DOHH2 (cell line): ENCODE measurements around the gene MEOX1.

Source experiments
- H3F3A ChIP-seq: fragments of 200-600 bp; sonication (generic), shearing (Covaris generic); 2 replicates; pipeline ENCODE4 v1.6.0; 2016; ENCODE audit warnings: antibody characterized with exemption, mild to moderate bottlenecking; ENCODE audit not compliant: control insufficient read depth, insufficient read depth
- H3K27ac ChIP-seq: fragments of 200-600 bp; sonication (generic); 2 replicates; pipeline ENCODE4 v1.5.1; 2014; ENCODE audit warnings: low read depth, mild to moderate bottlenecking, low read length, moderate library complexity
- H3K27me3 ChIP-seq: fragments of 200-600 bp; sonication (generic); 2 replicates; pipeline ENCODE4 v1.6.1; 2014; ENCODE audit warnings: mild to moderate bottlenecking, low read length, mixed read lengths; ENCODE audit not compliant: control insufficient read depth
- H3K36me3 ChIP-seq: fragments of 200-600 bp; sonication (generic); 2 replicates; pipeline ENCODE4 v1.6.1; 2014; ENCODE audit warnings: mild to moderate bottlenecking, low read length, moderate library complexity, mixed read lengths; ENCODE audit not compliant: control insufficient read depth
- H3K4me1 ChIP-seq: fragments of 200-600 bp; sonication (generic); 2 replicates; pipeline ENCODE4 v1.6.1; 2014; ENCODE audit warnings: mild to moderate bottlenecking, low read length, mixed read lengths; ENCODE audit not compliant: control insufficient read depth
- H3K4me2 ChIP-seq: fragments of 200-600 bp; sonication (generic); 2 replicates; pipeline ENCODE4 v1.6.0; 2014; ENCODE audit warnings: mild to moderate bottlenecking, low read length, moderate library complexity
- H3K4me3 ChIP-seq: fragments of 200-600 bp; sonication (generic); 2 replicates; pipeline ENCODE4 v1.5.1; 2014; ENCODE audit warnings: mild to moderate bottlenecking, low read length, mixed read lengths
- H3K79me2 ChIP-seq: fragments of 200-600 bp; sonication (generic); 2 replicates; pipeline ENCODE4 v1.6.1; 2014; ENCODE audit warnings: mild to moderate bottlenecking, low read length, mixed read lengths; ENCODE audit not compliant: control insufficient read depth
- H3K9me2 ChIP-seq: fragments of 200-600 bp; sonication (generic); replicated peaks from 2 replicates; pipeline ENCODE4 v1.6.1; 2014; ENCODE audit warnings: mild to moderate bottlenecking, low read length, mixed read lengths; ENCODE audit not compliant: control insufficient read depth
- H3K9me3 ChIP-seq: fragments of 200-600 bp; sonication (generic); 2 replicates; pipeline ENCODE4 v1.6.1; 2014; ENCODE audit warnings: antibody characterized with exemption, low read length, mixed read lengths; ENCODE audit not compliant: control insufficient read depth, insufficient read depth
- H4K20me1 ChIP-seq: fragments of 200-600 bp; sonication (generic); 2 replicates; pipeline ENCODE4 v1.6.0; 2014; ENCODE audit warnings: low read depth, mild to moderate bottlenecking, antibody characterized with exemption, low read length, moderate library complexity; ENCODE audit not compliant: control insufficient read depth, insufficient read depth
- EZH2phosphoT487 ChIP-seq: fragments of 200-600 bp; sonication (generic); IDR thresholded peaks from 2 replicates; pipeline ENCODE4 v1.6.1; 2017; ENCODE audit warnings: borderline replicate concordance, mild to moderate bottlenecking, antibody characterized with exemption, low read length, moderate library complexity, mixed read lengths
- TF ChIP-seq, protein P1 (sequence below): fragments of 200-600 bp; sonication (generic); IDR thresholded peaks from one replicate; pipeline ENCODE4 v1.5.1; 2014; ENCODE audit warnings: antibody characterized with exemption, mild to moderate bottlenecking, low read depth, low read length; ENCODE audit not compliant: poor library complexity, severe bottlenecking

Gene MEOX1

DNA sequence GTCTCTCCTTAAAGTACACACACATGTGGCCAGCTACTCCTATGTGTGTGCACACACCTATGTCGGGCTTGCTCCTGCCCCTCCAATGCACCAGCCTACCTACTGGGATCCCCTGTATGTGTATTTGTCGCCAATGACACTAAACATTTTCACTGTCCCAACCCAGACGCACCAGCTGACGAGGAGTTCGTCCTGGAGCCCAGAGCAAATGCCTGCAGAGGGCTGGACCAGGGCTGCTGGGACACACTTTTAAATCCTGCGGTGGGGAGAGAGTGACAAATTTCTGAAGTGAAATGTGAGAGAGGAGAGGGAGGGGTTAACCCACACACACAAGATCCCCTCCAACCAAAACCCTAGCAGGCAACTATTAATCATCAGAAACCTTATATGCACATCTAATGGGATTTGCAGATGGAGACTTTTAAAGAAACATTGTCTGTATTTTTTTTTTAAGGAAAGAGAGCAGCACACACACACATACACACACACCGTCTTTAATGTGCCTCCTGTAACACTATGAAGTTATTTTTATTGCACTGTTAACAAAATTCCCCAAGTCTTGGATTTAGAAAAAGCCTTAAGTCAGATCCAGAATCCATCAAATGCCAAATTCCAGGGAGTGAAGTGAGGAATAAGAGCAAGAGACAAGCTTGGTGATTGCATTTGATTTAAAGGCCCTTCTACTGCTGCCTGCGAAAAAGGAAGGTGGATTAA lies at the start of gene MEOX1:
Gene MEOX1, minus strand, starts transcription at position 224 of the 714 bp plus-strand sequence. CDS start 388 bp downstream, outside the sequence.
- H3K27me3 ChIP-seq, result 0 out of 2 replicates have a peak, but pooled peaks cover 2% of the 10 kb centered on the region
- no peaks in the 10 kb centered on the region for H3K79me2 ChIP-seq
- H3K9me3 ChIP-seq, result no peaks in the 10 kb centered on the region
- no peaks in the 10 kb centered on the region for H3K9me2 ChIP-seq
- no peaks in the 10 kb centered on the region for H3F3A ChIP-seq
- TF ChIP-seq, protein P1, sequence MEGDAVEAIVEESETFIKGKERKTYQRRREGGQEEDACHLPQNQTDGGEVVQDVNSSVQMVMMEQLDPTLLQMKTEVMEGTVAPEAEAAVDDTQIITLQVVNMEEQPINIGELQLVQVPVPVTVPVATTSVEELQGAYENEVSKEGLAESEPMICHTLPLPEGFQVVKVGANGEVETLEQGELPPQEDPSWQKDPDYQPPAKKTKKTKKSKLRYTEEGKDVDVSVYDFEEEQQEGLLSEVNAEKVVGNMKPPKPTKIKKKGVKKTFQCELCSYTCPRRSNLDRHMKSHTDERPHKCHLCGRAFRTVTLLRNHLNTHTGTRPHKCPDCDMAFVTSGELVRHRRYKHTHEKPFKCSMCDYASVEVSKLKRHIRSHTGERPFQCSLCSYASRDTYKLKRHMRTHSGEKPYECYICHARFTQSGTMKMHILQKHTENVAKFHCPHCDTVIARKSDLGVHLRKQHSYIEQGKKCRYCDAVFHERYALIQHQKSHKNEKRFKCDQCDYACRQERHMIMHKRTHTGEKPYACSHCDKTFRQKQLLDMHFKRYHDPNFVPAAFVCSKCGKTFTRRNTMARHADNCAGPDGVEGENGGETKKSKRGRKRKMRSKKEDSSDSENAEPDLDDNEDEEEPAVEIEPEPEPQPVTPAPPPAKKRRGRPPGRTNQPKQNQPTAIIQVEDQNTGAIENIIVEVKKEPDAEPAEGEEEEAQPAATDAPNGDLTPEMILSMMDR, result no peak
- no peak for TF ChIP-seq EZH2phosphoT487
- no peaks in the 10 kb centered on the region for H3K4me1 ChIP-seq
- H3K4me3 ChIP-seq, result no peak within 1 kb of the TSS
- H4K20me1 ChIP-seq, result no peaks in the 10 kb centered on the region
- no peak within 1 kb of the TSS for H3K4me2 ChIP-seq
- H3K27ac ChIP-seq, result no peak within 1 kb of the TSS
- H3K36me3 ChIP-seq, result no peaks in the 10 kb centered on the region

GRCh38 chr17:43710101-43710500 lies 48.4 kb upstream of the MEOX1 start:
- Histone ChIP-seq H3K27ac (no peak overlapping the region), H3K9me3 (no peaks in the 10 kb centered on the region), H3F3A (no peaks in the 10 kb centered on the region), H3K4me1 (no peaks in the 10 kb centered on the region), H3K79me2 (no peaks in the 10 kb centered on the region), H3K4me3 (no peak overlapping the region), H3K27me3 (peaks cover 23% of the 10 kb centered on the region), H3K4me2 (no peak overlapping the region), H4K20me1 (no peaks in the 10 kb centered on the region), H3K36me3 (no peaks in the 10 kb centered on the region), H3K9me2 (no peaks in the 10 kb centered on the region)
- TF ChIP-seq, protein P1, result no peak
- TF ChIP-seq EZH2phosphoT487, result no peak

DNA sequence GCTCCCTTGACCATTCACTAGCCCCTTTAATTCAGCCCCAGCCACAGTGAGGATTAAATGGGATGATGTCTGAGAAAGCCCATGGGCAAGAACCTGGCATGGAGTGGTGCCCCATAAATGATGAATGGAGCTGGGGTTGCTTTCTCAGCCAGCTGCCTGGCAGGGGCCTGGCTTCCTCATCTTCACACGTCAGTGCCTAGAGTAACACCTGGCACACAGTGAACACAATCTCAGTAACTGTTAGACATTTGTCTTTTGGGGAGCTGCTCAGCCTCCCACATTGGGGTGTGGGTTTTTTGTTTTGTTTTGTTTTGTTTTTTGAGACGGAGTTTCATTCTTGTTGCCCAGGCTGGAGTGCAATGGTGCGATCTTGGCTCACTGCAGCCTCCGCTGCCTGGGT lies 47.5 kb upstream of the MEOX1 start:
- H3K9me2 ChIP-seq, result no peaks in the 10 kb centered on the region
- no peaks in the 10 kb centered on the region for H3K4me1 ChIP-seq
- no peaks in the 10 kb centered on the region for H3F3A ChIP-seq
- H3K9me3 ChIP-seq, result no peaks in the 10 kb centered on the region
- no peak overlapping the region for H3K4me3 ChIP-seq
- peaks cover 17% of the 10 kb centered on the region for H3K27me3 ChIP-seq
- no peaks in the 10 kb centered on the region for H4K20me1 ChIP-seq
- TF ChIP-seq EZH2phosphoT487, result no peak
- TF ChIP-seq, protein P1, result no peak
- H3K79me2 ChIP-seq, result no peaks in the 10 kb centered on the region
- H3K36me3 ChIP-seq, result no peaks in the 10 kb centered on the region
- no peak overlapping the region for H3K4me2 ChIP-seq
- no peak overlapping the region for H3K27ac ChIP-seq
